DMS153 treated with DMSO at 0.1 percent for 48 hours (cell line): Measurements from ENCODE around the gene TXLNA.

ENCODE experiments used
- DNase-seq: peaks from one replicate; lab custom pipeline; 2025; ENCODE audit not compliant: unreplicated experiment; lab: John Stamatoyannopoulos, UW

The TXLNA gene

GRCh38 chr1:32182060-32182459 lies 2.6 kb downstream of the TXLNA start:
- no peak for DNase-seq

GRCh38 chr1:32184650-32185049 lies 5.2 kb downstream of the TXLNA start:
- no peak for DNase-seq

GRCh38 chr1:32186077-32186476 lies 6.6 kb downstream of the TXLNA start:
- no peak for DNase-seq

- DNase-seq, result no peak
Measured at GRCh38 chr1:32186491-32186890, 7.0 kb downstream of the TXLNA start.

GRCh38 chr1:32187850-32188249 lies 8.4 kb downstream of the TXLNA start:
- no peak for DNase-seq

GRCh38 chr1:32192220-32192948 lies 12.9 kb downstream of the TXLNA start:
- no peak for DNase-seq

- DNase-seq, result no peak
Measured at GRCh38 chr1:32194984-32195383, 15.5 kb downstream of the TXLNA start.

GRCh38 chr1:32195531-32195930 lies 16.1 kb downstream of the TXLNA start:
- no peak for DNase-seq

- no peak for DNase-seq
Measured at GRCh38 chr1:32195972-32196823, 16.7 kb downstream of the TXLNA start.

GRCh38 chr1:32197074-32197473 lies 17.6 kb downstream of the TXLNA start:
- no peak for DNase-seq

GRCh38 chr1:32197837-32198236 lies 18.4 kb downstream of the TXLNA start:
- no peak for DNase-seq

- DNase-seq, result no peak
Measured at GRCh38 chr1:32198237-32199042, 19.0 kb downstream of the TXLNA start.

GRCh38 chr1:32199043-32199716 lies 19.7 kb downstream of the TXLNA start:
- DNase-seq, result no peak

- DNase-seq, result peak; percentile 51
Measured at GRCh38 chr1:32199717-32200072, 20.2 kb downstream of the TXLNA start.

GRCh38 chr1:32200226-32201010 lies 20.9 kb downstream of the TXLNA start, which contains the start of gene CCDC28B:
Gene CCDC28B (plus strand): TSS chr1:32200595. CDS start chr1:32201936, 1,341 bp downstream.
- peak; percentile 85 for DNase-seq

- DNase-seq, result no peak
Measured at GRCh38 chr1:32201011-32201855, 21.8 kb downstream of the TXLNA start.

- no peak for DNase-seq
Measured at GRCh38 chr1:32204943-32205361, 25.5 kb downstream of the TXLNA start.

GRCh38 chr1:32205401-32206370 lies 26.2 kb downstream of the TXLNA start, which contains the start of gene IQCC:
Gene IQCC (plus strand): TSS chr1:32205671. CDS start chr1:32205682, 11 bp downstream.
- DNase-seq, result peak; percentile 99
